ENCODE results near the gene NUDT22.

NUDT22 gene

GRCh38 chr11:64247729-64248531 is 21.9 kb downstream of the NUDT22 start:
- no peak for TF ChIP-seq EZH2phosphoT487 (conservative IDR thresholded peaks at IDR 0.05; ENCODE audit: low read length)
- TF ChIP-seq CTCF (IDR thresholded peaks at IDR 0.05; ENCODE audit: insufficient read depth, low read length, poor library complexity, severe bottlenecking) = no peak
- H3K27ac ChIP-seq (ENCODE audit: low read depth, low read length) = no peak overlapping the region
- peak overlapping the region; percentile 88 for H2AFZ ChIP-seq (ENCODE audit: low read depth, low read length, severe bottlenecking)
- H3K36me3 ChIP-seq (ENCODE audit: low read length) = no peaks in the 10 kb centered on the region
- peak overlapping the region; percentile 71 for H3K4me2 ChIP-seq (ENCODE audit: low read depth, low read length, poor library complexity, severe bottlenecking)
- H3K4me3 ChIP-seq (ENCODE audit: insufficient read depth, low read length, poor library complexity, severe bottlenecking) = peak overlapping the region; percentile 51
- peaks cover 24% of the 10 kb centered on the region for H3K79me2 ChIP-seq (ENCODE audit: insufficient read depth, low read length)
- no peaks in the 10 kb centered on the region for H4K20me1 ChIP-seq (ENCODE audit: low read depth, low read length)
- no peaks in the 10 kb centered on the region for H3K27me3 ChIP-seq (ENCODE audit: low read length)
- no peaks in the 10 kb centered on the region for H3K9me2 ChIP-seq (replicated peaks; ENCODE audit: insufficient read depth, low read length)
- H3F3A ChIP-seq (ENCODE audit: insufficient read depth) = peaks cover 40% of the 10 kb centered on the region
- no peaks in the 10 kb centered on the region for H3K9me3 ChIP-seq (ENCODE audit: insufficient read depth, low read length)
- H3K9ac ChIP-seq (ENCODE audit: low read length) = peak overlapping the region; percentile 59; the same call in 1 of the 2 replicates

GRCh38 chr11:64248578-64248977 is 22.5 kb downstream of the NUDT22 start:
- TF ChIP-seq EZH2phosphoT487 (conservative IDR thresholded peaks at IDR 0.05; ENCODE audit: low read length) (no peak), CTCF (IDR thresholded peaks at IDR 0.05; ENCODE audit: insufficient read depth, low read length, poor library complexity, severe bottlenecking) (no peak)
- Histone ChIP-seq H3K4me2 (ENCODE audit: low read depth, low read length, poor library complexity, severe bottlenecking) (no peak overlapping the region), H3K9me2 (replicated peaks; ENCODE audit: insufficient read depth, low read length) (no peaks in the 10 kb centered on the region), H3K27ac (ENCODE audit: low read depth, low read length) (no peak overlapping the region), H3K4me3 (ENCODE audit: insufficient read depth, low read length, poor library complexity, severe bottlenecking) (no peak overlapping the region), H3K9me3 (ENCODE audit: insufficient read depth, low read length) (no peaks in the 10 kb centered on the region), H4K20me1 (ENCODE audit: low read depth, low read length) (no peaks in the 10 kb centered on the region), H3F3A (ENCODE audit: insufficient read depth) (peaks cover 36% of the 10 kb centered on the region), H2AFZ (ENCODE audit: low read depth, low read length, severe bottlenecking) (no peak overlapping the region), H3K9ac (ENCODE audit: low read length) (no peak overlapping the region), H3K36me3 (ENCODE audit: low read length) (no peaks in the 10 kb centered on the region), H3K27me3 (ENCODE audit: low read length) (no peaks in the 10 kb centered on the region), H3K79me2 (ENCODE audit: insufficient read depth, low read length) (peaks cover 24% of the 10 kb centered on the region)

- Histone ChIP-seq H2AFZ (ENCODE audit: low read depth, low read length, severe bottlenecking) (no peak overlapping the region), H3K9me2 (replicated peaks; ENCODE audit: insufficient read depth, low read length) (no peaks in the 10 kb centered on the region), H4K20me1 (ENCODE audit: low read depth, low read length) (no peaks in the 10 kb centered on the region), H3K4me3 (ENCODE audit: insufficient read depth, low read length, poor library complexity, severe bottlenecking) (no peak overlapping the region), H3K4me2 (ENCODE audit: low read depth, low read length, poor library complexity, severe bottlenecking) (no peak overlapping the region), H3K9me3 (ENCODE audit: insufficient read depth, low read length) (no peaks in the 10 kb centered on the region), H3K36me3 (ENCODE audit: low read length) (no peaks in the 10 kb centered on the region), H3F3A (ENCODE audit: insufficient read depth) (peaks cover 31% of the 10 kb centered on the region), H3K79me2 (ENCODE audit: insufficient read depth, low read length) (peaks cover 24% of the 10 kb centered on the region), H3K27ac (ENCODE audit: low read depth, low read length) (no peak overlapping the region), H3K9ac (ENCODE audit: low read length) (no peak overlapping the region), H3K27me3 (ENCODE audit: low read length) (no peaks in the 10 kb centered on the region)
- TF ChIP-seq CTCF (IDR thresholded peaks at IDR 0.05; ENCODE audit: insufficient read depth, low read length, poor library complexity, severe bottlenecking) (no peak), EZH2phosphoT487 (conservative IDR thresholded peaks at IDR 0.05; ENCODE audit: low read length) (no peak)
Observed at GRCh38 chr11:64249038-64249437, 23.0 kb downstream of the NUDT22 start.
